HG02610 (cell line): ENCODE data around the gene ENOX1.
"Not testable (repeated sequence)": the region's sequence is repeated elsewhere in the genome, so short reads cannot be mapped to it uniquely, and the experiment has no call there.

Experiments
- ATAC-seq: cut with Tn5 transposase; IDR thresholded peaks from one replicate; pipeline ENCODE4 v1.9.1; 2021; ENCODE audit warnings: mild to moderate bottlenecking, moderate library complexity; ENCODE audit not compliant: unreplicated experiment

ENOX1 gene

DNA sequence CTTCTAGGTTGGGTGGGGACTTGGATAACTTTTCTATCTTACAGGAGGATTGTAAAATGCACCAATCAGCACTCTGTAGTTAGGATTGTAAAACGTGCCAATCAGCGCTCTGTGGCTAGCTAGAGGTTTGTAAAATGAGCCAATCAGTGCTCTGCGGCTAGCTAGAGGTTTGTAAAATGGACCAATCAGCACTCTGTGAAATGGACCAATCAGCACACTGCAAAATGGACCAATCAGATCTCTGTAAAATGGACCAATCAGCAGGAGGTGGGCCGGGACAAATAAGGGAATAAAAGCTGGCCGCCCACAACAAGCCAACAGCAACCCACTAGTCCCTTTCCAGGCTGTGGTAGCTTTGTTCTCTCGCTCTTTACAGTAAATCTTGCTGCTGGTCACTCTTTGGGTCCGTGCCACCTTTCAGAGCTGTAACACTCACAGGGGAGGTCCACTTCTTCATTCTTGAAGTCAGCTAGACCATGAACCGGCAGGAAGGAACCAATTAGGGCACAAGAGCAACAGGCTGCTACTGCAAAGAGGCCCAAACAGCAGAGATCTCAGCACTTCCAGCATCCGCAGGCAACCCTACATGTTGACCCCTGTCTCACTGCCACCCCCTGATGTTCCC, 606.6 kb downstream of the ENOX1 start:
- ATAC-seq, result no peak

DNA sequence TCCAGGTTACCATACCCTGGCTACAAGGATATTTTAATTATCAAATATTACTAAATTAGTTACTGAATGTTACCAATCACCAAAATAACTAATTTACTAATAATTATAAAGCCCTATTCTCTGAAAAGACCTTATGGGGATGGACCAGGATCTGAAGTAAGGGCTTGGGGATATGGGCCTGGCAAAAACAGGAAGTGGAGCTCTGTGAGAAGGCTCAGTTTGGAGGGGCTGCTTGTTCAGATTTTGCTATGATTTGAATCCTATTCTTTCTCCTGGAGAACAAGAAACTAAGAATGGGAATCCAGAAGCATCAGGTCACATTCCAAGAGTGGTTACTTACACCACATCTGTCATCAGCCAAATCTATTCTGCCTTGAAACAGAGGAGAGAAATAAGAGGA, 615.3 kb downstream of the ENOX1 start:
- ATAC-seq, result no peak

DNA sequence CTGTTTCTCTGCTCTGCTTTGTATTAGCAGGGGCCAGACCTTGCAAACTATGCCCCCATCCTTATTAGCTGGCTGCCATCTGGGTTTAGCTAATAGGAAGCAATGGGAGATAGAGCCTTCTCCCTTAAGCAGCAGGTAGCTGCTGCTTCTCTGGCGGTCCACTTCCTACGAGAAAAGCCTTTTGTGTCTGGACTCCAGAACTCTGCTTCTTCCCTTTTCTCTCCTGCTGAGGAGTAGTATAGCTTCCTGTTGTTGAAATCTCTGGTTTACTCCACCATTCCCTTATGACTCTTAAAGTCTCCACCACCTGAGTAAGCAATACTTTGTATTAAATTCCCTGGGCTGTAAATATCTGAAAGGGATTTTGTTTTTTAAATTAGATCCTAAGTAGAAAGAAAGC, 616.3 kb downstream of the ENOX1 start:
- ATAC-seq, result no peak

DNA sequence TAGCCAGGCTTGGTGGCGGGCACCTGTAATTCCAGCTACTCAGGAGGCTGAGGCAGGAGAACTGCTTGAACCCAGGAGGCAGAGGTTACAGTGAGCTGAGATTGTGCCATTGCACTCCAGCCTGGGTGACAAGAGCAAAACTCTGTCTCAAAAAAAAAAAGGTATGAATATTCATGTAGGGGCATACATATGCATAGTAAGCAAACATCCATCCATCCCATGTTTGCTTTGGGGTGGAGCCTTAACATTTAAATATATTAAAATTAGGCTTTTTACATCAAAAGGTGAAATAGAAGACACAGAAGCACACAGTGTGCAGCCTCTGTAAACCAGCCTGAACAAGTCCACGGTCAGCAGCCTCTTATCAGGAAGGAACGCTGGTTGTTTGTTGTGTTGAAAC, 618.3 kb downstream of the ENOX1 start:
- ATAC-seq, result not testable (repeated sequence)

DNA sequence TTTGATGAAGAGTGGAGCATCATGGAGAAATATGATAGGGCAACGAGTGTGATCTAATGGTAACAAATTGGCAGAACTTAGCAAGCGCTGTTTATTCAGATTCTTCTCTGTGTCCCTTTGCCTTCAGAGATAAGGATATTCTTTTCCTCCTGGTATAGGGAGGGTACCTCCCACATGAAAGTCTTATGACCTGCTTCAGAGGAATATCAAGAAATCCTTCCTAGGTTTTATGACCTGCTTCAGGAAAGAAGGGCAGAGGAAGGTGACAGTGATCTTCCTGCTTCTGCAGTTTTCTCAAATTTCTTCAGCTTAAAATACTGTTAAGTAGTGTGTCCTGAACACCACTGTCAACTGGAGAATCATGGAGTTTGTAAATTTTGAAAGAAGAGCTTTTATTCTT, 619.0 kb downstream of the ENOX1 start:
- ATAC-seq, result no peak

DNA sequence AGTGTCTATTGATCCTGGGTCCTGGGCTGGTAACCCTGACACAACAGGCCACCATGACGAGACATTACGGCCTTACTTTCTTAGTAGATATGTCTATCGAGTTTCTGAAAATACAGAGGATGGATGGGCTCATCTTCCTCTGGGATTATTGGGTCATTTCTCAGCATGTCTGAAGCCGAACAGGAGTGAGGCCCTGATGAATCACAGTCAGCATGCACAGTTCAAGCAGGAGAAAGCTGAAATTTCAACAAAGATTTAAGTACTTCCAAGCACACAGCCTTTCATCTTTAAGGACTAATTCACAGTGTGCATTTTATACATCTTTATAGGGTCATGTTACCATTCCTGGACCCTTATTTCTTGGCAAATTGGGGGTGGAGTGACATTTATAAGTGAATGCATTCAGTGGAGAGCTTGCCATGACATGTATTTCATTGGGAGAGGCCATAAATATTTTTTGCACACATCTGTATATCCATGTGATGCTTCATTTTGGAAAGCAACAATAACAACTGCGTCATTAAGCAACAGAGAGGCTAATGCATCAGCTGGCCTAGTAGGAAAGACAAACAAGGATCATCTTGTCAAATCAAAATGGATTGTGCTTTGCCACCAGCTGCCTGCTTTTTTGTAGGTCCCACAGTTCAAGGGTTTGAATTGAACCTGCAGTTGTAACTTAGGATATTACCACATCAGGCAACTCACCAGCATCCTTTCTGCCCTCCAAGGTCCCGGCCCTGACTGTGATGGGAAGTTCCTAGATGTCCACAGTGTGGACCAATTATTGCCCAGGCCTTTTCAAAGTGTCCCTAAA, 619.9 kb downstream of the ENOX1 start:
- no peak for ATAC-seq
